Activated T-helper 17 cell treated with anti-CD3 and anti-CD28 coated beads, Interleukin-2, amount 50 U/mL, for 72 hours (primary cell): ENCODE data around the gene EFHB. TPM values are rescaled to one million over a fixed set of nuclear protein-coding genes. Genes with fewer than 3 reads are reported as not detected.

Experiments
- total RNA-seq, 2 donors: library from RNA; stranded (reverse); gene quantifications; one replicate each; pipeline ENCODE4 v1.2.3, GENCODE V29; 2022

The EFHB gene
- total RNA-seq, 2 donors from 2014 or later, result 0.58 to 0.86 TPM

Other genes with a start within 250 kb of the EFHB start
- 10 to 100 TPM; 53.6 to 55.7 TPM for gene RAB5A, start 12.9 kb upstream of the EFHB start, total RNA-seq
- gene PP2D1, start 78.0 kb upstream of the EFHB start, total RNA-seq, result not detected
- gene KAT2B, start 106.2 kb upstream of the EFHB start, total RNA-seq, result 100 to 1,000 TPM; 109 to 143 TPM